Mucosa of descending colon (tissue), 3 donors: ENCODE data around the gene FTO. TPM values are rescaled to one million over a fixed set of nuclear protein-coding genes. Genes with fewer than 3 reads are reported as not detected.
A peak's percentile ranks its signal among the peaks of the same experiment; 100 is the strongest.

Experiments
- ATAC-seq: fragments of 200-7000 bp; cut with Tn5 transposase; one replicate; pipeline ENCODE4 v1.9.1; 2020; ENCODE audit warnings: mild to moderate bottlenecking, moderate library complexity
- DNase-seq, 3 donors: peaks; one replicate each; pipeline ENCODE4 v3.0.0-alpha.2; 2020
- H3K36me3 ChIP-seq: fragments of 200-600 bp; one replicate; pipeline ENCODE4 v1.8.0; 2021; ENCODE audit warnings: low read depth, mild to moderate bottlenecking
- H3K4me1 ChIP-seq: fragments of 200-600 bp; one replicate; pipeline ENCODE4 v1.8.0; 2021; ENCODE audit warnings: low read depth, mild to moderate bottlenecking
- H3K4me3 ChIP-seq: fragments of 200-600 bp; one replicate; pipeline ENCODE4 v1.8.0; 2021; ENCODE audit warnings: mild to moderate bottlenecking
- H3K9me3 ChIP-seq: fragments of 200-600 bp; one replicate; pipeline ENCODE4 v1.8.0; 2021; ENCODE audit warnings: mild to moderate bottlenecking
- intact Hi-C, 2 donors: fragments of 100-400 bp; cut with DNase I in 1 of 2; cut with micrococcal nuclease in 1 of 2; formaldehyde crosslinking; loops; one replicate each; pipeline versions ENCODE4 v1.11.0 to v1.11.1; 2022; cut with DNase I, micrococcal nuclease
- total RNA-seq, 3 donors: library from RNA; stranded (reverse); fragmentation: NEBNext Ultra II Directional in 2 of 3; extraction: Animal tissue kit (Norgen Biotek cat#: 25700) in 2 of 3; gene quantifications; one replicate each; pipeline versions ENCODE4 v1.2.1 to v1.2.4, GENCODE V29; 2021 to 2023
- TF ChIP-seq, protein P1 (sequence below): fragments of 200-600 bp; IDR thresholded peaks from one replicate; pipeline ENCODE4 v1.8.0; 2022; ENCODE audit warnings: antibody characterized with exemption, mild to moderate bottlenecking
- donor health status: DM: no; HTN: no; CAD: no; lungs with moderate emphysema.
- donor health status: DM: no; HTN: no; CAD: no.
- donor health status: DM: no; HTN: yes; CAD: no.

The FTO gene
- total RNA-seq, 3 donors from 2014 or later = 38.0 to 81.7 (median 39.1) TPM

DNA sequence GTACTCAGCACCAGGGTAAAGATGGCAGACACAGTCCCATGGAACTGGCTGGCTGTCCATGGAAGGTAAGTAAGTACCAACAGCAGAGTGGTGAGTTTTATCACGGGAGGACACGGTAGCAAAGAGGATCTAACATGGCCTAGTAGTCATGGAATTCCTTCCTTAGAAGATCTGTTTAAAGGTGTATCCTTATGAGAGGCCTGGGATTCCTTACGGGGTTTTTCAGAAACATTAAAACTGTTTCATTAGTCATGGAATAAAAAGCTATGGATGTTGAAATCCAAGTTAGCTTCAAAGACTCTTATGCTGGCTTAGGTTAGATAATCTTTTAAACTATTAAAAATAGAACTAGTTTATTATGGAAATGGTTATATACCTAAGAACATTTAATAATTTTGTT lies 7.4 kb downstream of the FTO start:
- intact Hi-C loops = no loop called here
- H3K9me3 ChIP-seq = no peaks in the 10 kb centered on the region
- H3K36me3 ChIP-seq = no peaks in the 10 kb centered on the region
- TF ChIP-seq, protein P1, sequence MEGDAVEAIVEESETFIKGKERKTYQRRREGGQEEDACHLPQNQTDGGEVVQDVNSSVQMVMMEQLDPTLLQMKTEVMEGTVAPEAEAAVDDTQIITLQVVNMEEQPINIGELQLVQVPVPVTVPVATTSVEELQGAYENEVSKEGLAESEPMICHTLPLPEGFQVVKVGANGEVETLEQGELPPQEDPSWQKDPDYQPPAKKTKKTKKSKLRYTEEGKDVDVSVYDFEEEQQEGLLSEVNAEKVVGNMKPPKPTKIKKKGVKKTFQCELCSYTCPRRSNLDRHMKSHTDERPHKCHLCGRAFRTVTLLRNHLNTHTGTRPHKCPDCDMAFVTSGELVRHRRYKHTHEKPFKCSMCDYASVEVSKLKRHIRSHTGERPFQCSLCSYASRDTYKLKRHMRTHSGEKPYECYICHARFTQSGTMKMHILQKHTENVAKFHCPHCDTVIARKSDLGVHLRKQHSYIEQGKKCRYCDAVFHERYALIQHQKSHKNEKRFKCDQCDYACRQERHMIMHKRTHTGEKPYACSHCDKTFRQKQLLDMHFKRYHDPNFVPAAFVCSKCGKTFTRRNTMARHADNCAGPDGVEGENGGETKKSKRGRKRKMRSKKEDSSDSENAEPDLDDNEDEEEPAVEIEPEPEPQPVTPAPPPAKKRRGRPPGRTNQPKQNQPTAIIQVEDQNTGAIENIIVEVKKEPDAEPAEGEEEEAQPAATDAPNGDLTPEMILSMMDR = no peak
- ATAC-seq = no peak
- peaks cover 12% of the 10 kb centered on the region for H3K4me1 ChIP-seq
- H3K4me3 ChIP-seq = no peak overlapping the region
- DNase-seq = no peak

DNA sequence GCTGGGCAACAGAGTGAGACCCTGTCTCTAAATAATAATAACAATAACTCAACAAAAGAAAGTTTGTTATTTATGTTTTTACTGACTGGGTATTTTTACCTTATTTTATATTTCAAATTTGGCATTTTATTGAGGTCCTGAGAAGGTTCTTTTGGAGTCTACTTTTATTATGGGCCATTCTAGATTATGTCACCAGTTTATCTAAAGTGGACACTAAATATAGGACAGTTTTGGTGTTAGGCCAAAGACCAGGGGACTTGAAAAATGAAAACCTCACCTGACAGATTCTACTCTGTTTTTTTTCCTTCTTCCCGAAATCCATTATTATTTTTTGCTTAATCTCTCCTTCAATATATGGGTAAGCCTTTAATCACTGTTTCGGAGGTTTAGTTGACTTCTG lies 8.1 kb downstream of the FTO start:
- H3K9me3 ChIP-seq = no peaks in the 10 kb centered on the region
- ATAC-seq = no peak

GRCh38 chr16:53713403-53714204 lies 9.6 kb downstream of the FTO start:
- ATAC-seq = peak; percentile 64
- Histone ChIP-seq H3K36me3 (no peaks in the 10 kb centered on the region), H3K4me1 (peaks cover 12% of the 10 kb centered on the region), H3K4me3 (no peak overlapping the region), H3K9me3 (no peaks in the 10 kb centered on the region)
- intact Hi-C loops = no loop called here
- TF ChIP-seq, protein P1 = no peak
- no peak for DNase-seq

More for the DNA sequence above, 8.1 kb downstream of the FTO start:
- H3K4me1 ChIP-seq = peaks cover 12% of the 10 kb centered on the region
- TF ChIP-seq, protein P1 = no peak
- no peaks in the 10 kb centered on the region for H3K36me3 ChIP-seq
- intact Hi-C loops = no loop called here
- no peak for DNase-seq
- no peak overlapping the region for H3K4me3 ChIP-seq

GRCh38 chr16:53714205-53715022 lies 10.5 kb downstream of the FTO start:
- TF ChIP-seq, protein P1 = no peak
- ATAC-seq (peak; percentile 20), DNase-seq (no peak)
- Histone ChIP-seq H3K9me3 (no peaks in the 10 kb centered on the region), H3K36me3 (no peaks in the 10 kb centered on the region), H3K4me1 (peaks cover 12% of the 10 kb centered on the region), H3K4me3 (no peak overlapping the region)
- intact Hi-C loops = no loop called here

DNA sequence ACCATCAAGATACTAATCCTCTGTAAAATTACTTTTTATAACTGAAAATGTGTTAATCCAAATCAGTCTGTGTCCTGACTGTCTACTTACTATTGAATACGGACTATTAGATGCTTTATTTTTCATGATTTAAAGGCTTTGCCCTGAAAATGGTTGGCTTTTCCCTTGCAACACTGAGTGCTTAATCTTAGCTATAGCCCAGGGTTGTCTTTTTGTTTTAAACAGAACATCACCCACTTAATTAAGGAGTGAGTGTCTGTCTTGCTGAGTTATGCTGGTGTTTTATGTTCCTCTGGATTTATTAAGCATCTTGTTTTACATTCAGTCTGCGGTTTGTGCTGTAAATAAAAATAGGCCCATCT lies 11.0 kb downstream of the FTO start:
- intact Hi-C loops = no loop called here
- no peak for DNase-seq
- H3K4me3 ChIP-seq = no peak overlapping the region
- no peaks in the 10 kb centered on the region for H3K36me3 ChIP-seq
- no peaks in the 10 kb centered on the region for H3K9me3 ChIP-seq
- TF ChIP-seq, protein P1 = no peak
- no peak for ATAC-seq
- H3K4me1 ChIP-seq = peaks cover 12% of the 10 kb centered on the region
